HepG2 (cell line): ENCODE data around the gene TBL3. TPM values are rescaled to one million over a fixed set of nuclear protein-coding genes. Genes with fewer than 3 reads are reported as not detected.

Experiments used
- DNMT1 ChIP-seq: sonication (generic); formaldehyde crosslinking; IDR thresholded peaks from 2 replicates; pipeline ENCODE4 v1.5.1; 2020; ENCODE audit warnings: mild to moderate bottlenecking, missing genetic modification reagents
- ETV5 ChIP-seq: IDR thresholded peaks from 2 replicates; pipeline ENCODE4 v1.6.1; 2018; ENCODE audit warnings: missing biosample characterization, missing genetic modification reagents, inconsistent platforms, borderline replicate concordance
- FOXK2 ChIP-seq: fragments of 450-650 bp; IDR thresholded peaks from 2 replicates; pipeline ENCODE4 v1.6.1; 2016
- ISX ChIP-seq: sonication (generic); formaldehyde crosslinking; conservative IDR thresholded peaks from 2 replicates; pipeline ENCODE4 v1.5.0; 2020; ENCODE audit warnings: missing genetic modification reagents
- SMARCC2 ChIP-seq: fragments of 450-650 bp; IDR thresholded peaks from 2 replicates; pipeline ENCODE4 v1.6.1; 2017; ENCODE audit warnings: antibody characterized with exemption, mild to moderate bottlenecking
- SRF ChIP-seq: IDR thresholded peaks from 2 replicates; pipeline ENCODE4 v1.6.1; 2011; ENCODE audit warnings: mild to moderate bottlenecking, low read depth, low read length, moderate library complexity
- TCF12 ChIP-seq, 2 experiments: fragments of 450-650 bp in 1 of 2; sonication (generic) in 1 of 2; formaldehyde crosslinking in 1 of 2; IDR thresholded peaks; 2 replicates each; pipeline versions ENCODE4 v1.6.1 to v1.8.0; 2017 to 2022; ENCODE audit warnings: antibody characterized with exemption in 1 of 2, mild to moderate bottlenecking in 1 of 2, missing genetic modification reagents in 1 of 2, moderate library complexity in 1 of 2
- ZNF124 ChIP-seq: sonication (generic); formaldehyde crosslinking; IDR thresholded peaks from 2 replicates; pipeline ENCODE4 v1.4.0; 2020; ENCODE audit warnings: missing genetic modification reagents
- ZNF20 ChIP-seq: sonication (generic); formaldehyde crosslinking; IDR thresholded peaks from 2 replicates; pipeline ENCODE4 v1.4.0; 2020; ENCODE audit warnings: mild to moderate bottlenecking, moderate library complexity, missing genetic modification reagents
- ZNF263 ChIP-seq: sonication (generic); formaldehyde crosslinking; IDR thresholded peaks from 2 replicates; pipeline ENCODE4 v1.4.0; 2020; ENCODE audit warnings: missing genetic modification reagents
- ZNF546 ChIP-seq: sonication (generic); formaldehyde crosslinking; conservative IDR thresholded peaks from 2 replicates; pipeline ENCODE4 v1.8.1; 2023; ENCODE audit warnings: mild to moderate bottlenecking, missing genetic modification reagents
- ZNF550 ChIP-seq: sonication (generic); formaldehyde crosslinking; IDR thresholded peaks from 2 replicates; pipeline ENCODE4 v1.4.0; 2020; ENCODE audit warnings: mild to moderate bottlenecking, missing genetic modification reagents, borderline replicate concordance
- ZNF639 ChIP-seq: conservative IDR thresholded peaks from 2 replicates; pipeline ENCODE4 v1.6.1; 2018; ENCODE audit warnings: missing genetic modification reagents
- polyA plus RNA-seq, 8 experiments: library from polyadenylated mRNA; depleted of rRNA in 3 of 8; stranded (reverse) in 7 of 8; unstranded in 1 of 8; fragments of >200 nt; fragmentation: Illumina TruSeq in 4 of 8; extraction: Trizol in 4 of 8; gene quantifications; 2 replicates each; pipeline versions ENCODE4 v1.2.1 to v1.2.3, GENCODE V29; 2011 to 2016; ENCODE audit warnings: low read depth in 4 of 8, missing spikeins in 1 of 8, mixed read lengths in 1 of 8; ENCODE audit not compliant: insufficient read depth in 1 of 8
- total RNA-seq, 5 experiments: library from RNA; depleted of rRNA; stranded (reverse); fragments of >200 nt; fragmentation: Illumina TruSeq; extraction: Trizol; gene quantifications; 2 replicates each; pipeline ENCODE4 v1.2.3, GENCODE V29; 2016; ENCODE audit warnings: low read depth in 1 of 5
- TF ChIP-seq, protein P1 (sequence below), 2 experiments: sonication (generic) in 1 of 2; formaldehyde crosslinking in 1 of 2; IDR thresholded peaks; 2 replicates each; pipeline versions ENCODE4 v1.4.0 to v1.6.1; 2016 to 2020; ENCODE audit warnings: borderline replicate concordance in 1 of 2, low read depth in 1 of 2, mild to moderate bottlenecking in 1 of 2, missing genetic modification reagents in 1 of 2
- TF ChIP-seq, protein P2 (sequence below): sonication (generic); formaldehyde crosslinking; conservative IDR thresholded peaks from 2 replicates; pipeline ENCODE4 v1.5.0; 2020; ENCODE audit warnings: missing genetic modification reagents
- TF ChIP-seq, protein P3 (sequence below): sonication (generic); formaldehyde crosslinking; IDR thresholded peaks from 2 replicates; pipeline ENCODE4 v1.5.1; 2020; ENCODE audit warnings: mild to moderate bottlenecking, missing genetic modification reagents

The TBL3 gene
- total and polyA plus RNA-seq, 2 of the 13 experiments (the other 11 are each of a cell fraction or from before 2014, with no cell fraction given), result 16.8 to 38.0 TPM

DNA sequence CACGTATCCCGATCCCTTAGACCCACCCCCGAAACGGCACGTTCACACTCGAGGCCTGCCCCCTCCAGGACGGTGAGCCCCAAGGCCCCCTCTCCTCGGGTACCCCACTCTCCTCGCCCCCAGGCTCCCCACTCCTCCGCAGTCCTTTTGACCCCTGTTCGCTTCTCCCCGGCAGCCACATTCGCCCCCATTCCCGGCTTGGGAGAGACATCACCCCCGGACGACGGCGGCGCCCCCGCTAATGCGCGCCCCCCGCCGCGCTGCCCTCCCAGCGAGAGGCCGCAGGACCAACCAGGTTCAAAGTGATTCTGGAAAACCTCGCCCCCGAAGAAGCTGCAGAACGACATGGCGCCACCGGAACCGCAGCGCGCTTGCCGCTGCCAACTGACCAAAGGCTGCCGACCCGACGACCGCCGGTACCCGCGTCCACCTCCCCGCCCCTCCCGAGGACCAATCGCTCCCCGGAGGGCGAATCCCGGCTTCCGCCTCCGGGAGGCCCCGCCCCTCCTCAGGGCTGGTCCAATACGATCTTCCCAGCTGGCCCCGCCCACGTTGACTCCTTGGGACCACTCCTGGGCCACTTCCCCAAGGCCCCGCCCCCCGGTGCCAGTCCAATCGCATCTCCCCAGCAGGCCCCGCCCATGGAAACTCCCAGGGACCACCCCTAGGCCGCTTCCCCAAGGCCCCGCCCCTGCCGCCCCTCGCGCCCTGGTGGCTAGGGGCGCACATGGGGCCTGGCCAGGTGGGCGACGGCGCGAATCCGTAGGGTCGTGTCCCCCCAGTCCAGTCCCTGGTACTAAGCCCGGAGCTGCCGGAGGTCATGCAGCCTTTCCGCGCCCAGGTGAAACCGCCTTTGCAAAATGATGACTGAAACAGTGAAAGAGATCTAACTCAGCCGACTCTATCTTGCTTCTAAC is 28.8 kb upstream of the TBL3 start, which contains the start of gene MSRB1 (continued):
- TF ChIP-seq, protein P1, sequence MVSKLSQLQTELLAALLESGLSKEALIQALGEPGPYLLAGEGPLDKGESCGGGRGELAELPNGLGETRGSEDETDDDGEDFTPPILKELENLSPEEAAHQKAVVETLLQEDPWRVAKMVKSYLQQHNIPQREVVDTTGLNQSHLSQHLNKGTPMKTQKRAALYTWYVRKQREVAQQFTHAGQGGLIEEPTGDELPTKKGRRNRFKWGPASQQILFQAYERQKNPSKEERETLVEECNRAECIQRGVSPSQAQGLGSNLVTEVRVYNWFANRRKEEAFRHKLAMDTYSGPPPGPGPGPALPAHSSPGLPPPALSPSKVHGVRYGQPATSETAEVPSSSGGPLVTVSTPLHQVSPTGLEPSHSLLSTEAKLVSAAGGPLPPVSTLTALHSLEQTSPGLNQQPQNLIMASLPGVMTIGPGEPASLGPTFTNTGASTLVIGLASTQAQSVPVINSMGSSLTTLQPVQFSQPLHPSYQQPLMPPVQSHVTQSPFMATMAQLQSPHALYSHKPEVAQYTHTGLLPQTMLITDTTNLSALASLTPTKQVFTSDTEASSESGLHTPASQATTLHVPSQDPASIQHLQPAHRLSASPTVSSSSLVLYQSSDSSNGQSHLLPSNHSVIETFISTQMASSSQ (IDR thresholded peaks at IDR 0.05; ENCODE audit: low read depth), result no peak
- TF ChIP-seq, protein P1 (CRISPR knock-in tag; IDR thresholded peaks at IDR 0.05; ENCODE audit: borderline replicate concordance), result 0 out of 2 replicates have a peak, but pooled peaks have one; percentile 13
- TF ChIP-seq DNMT1 (CRISPR knock-in tag) (no peak), TCF12 (IDR thresholded peaks at IDR 0.05) (no peak), TCF12 (CRISPR knock-in tag; IDR thresholded peaks at IDR 0.05) (no peak), ZNF546 (CRISPR knock-in tag) (0 out of 2 replicates have a peak, but pooled peaks have one; percentile 44), FOXK2 (no peak), ZNF550 (CRISPR knock-in tag) (no peak), ZNF263 (CRISPR knock-in tag) (peak; percentile 22), ZNF124 (CRISPR knock-in tag) (0 out of 2 replicates have a peak, but pooled peaks have one; percentile 16), SRF (no peak), ETV5 (CRISPR knock-in tag) (peak; percentile 60), ISX (CRISPR knock-in tag) (no peak), SMARCC2 (no peak), ZNF639 (CRISPR knock-in tag) (peak; percentile 91), ZNF20 (CRISPR knock-in tag) (0 out of 2 replicates have a peak, but pooled peaks have one; percentile 68)
- TF ChIP-seq, protein P2, sequence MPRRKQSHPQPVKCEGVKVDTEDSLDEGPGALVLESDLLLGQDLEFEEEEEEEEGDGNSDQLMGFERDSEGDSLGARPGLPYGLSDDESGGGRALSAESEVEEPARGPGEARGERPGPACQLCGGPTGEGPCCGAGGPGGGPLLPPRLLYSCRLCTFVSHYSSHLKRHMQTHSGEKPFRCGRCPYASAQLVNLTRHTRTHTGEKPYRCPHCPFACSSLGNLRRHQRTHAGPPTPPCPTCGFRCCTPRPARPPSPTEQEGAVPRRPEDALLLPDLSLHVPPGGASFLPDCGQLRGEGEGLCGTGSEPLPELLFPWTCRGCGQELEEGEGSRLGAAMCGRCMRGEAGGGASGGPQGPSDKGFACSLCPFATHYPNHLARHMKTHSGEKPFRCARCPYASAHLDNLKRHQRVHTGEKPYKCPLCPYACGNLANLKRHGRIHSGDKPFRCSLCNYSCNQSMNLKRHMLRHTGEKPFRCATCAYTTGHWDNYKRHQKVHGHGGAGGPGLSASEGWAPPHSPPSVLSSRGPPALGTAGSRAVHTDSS (CRISPR knock-in tag), result no peak
- TF ChIP-seq, protein P3, sequence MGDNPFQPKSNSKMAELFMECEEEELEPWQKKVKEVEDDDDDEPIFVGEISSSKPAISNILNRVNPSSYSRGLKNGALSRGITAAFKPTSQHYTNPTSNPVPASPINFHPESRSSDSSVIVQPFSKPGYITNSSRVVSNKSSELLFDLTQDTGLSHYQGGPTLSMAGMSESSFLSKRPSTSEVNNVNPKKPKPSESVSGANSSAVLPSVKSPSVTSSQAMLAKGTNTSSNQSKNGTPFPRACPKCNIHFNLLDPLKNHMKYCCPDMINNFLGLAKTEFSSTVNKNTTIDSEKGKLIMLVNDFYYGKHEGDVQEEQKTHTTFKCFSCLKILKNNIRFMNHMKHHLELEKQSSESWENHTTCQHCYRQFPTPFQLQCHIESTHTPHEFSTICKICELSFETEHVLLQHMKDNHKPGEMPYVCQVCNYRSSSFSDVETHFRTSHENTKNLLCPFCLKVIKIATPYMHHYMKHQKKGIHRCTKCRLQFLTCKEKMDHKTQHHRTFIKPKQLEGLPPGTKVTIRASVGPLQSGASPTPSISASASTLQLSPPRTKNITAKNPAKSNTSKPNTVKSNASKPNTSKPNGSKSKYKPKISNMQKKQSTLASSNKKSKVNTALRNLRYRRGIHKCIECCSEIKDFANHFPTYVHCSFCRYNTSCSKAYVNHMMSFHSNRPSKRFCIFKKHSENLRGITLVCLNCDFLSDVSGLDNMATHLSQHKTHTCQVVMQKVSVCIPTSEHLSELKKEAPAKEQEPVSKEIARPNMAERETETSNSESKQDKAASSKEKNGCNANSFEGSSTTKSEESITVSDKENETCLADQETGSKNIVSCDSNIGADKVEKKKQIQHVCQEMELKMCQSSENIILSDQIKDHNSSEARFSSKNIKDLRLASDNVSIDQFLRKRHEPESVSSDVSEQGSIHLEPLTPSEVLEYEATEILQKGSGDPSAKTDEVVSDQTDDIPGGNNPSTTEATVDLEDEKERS (CRISPR knock-in tag), result peak; percentile 72; the same call in 1 of the 2 replicates
